GM23248 (cell line): ENCODE data around the gene GLI1.

Source experiments
- EZH2 ChIP-seq: fragments of 200-600 bp; sonication (generic); IDR thresholded peaks from 2 replicates; pipeline ENCODE4 v1.6.1; 2018; ENCODE audit warnings: antibody characterized with exemption, mild to moderate bottlenecking; ENCODE audit not compliant: insufficient read depth, poor library complexity, severe bottlenecking
- EZH2phosphoT487 ChIP-seq: fragments of 200-600 bp; sonication (generic); IDR thresholded peaks from 2 replicates; pipeline ENCODE4 v1.6.1; 2018; ENCODE audit warnings: antibody characterized with exemption, moderate library complexity, mild to moderate bottlenecking, low read depth; ENCODE audit not compliant: insufficient read depth

DNA sequence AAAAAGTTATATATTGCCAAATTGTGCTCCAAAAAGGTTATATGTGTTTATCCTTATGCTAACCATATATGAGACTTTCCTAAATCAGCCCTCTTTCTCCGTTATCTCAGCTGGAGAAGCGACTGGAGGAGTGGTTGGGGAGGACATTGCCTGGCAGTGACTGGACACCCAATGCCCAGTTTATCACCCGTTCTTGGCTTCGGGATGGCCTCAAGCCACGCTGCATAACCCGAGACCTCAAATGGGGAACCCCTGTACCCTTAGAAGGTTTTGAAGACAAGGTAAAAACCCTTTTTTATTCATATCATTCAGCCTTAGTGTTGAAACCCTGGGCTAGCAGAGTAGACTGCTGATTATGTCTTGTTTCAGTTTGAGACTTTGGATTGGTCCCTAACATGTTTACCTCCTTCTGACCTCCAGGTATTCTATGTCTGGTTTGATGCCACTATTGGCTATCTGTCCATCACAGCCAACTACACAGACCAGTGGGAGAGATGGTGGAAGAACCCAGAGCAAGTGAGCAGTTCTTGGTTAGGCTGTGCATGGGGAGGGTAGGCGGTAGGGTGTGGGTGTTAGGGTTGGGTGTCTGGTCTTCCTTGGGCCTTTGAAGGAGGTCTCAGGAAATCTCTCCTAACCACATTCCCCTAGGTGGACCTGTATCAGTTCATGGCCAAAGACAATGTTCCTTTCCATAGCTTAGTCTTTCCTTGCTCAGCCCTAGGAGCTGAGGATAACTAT is 52.2 kb downstream of the GLI1 start:
- TF ChIP-seq EZH2 (no peak), EZH2phosphoT487 (no peak)
